ENCODE data around the gene RPL34. TPM values are rescaled to one million over a fixed set of nuclear protein-coding genes. Genes with fewer than 3 reads are reported as not detected.

RPL34 gene
- total and polyA plus RNA-seq, 2 experiments from 2014 or later, result 884 to 1,669 TPM

DNA sequence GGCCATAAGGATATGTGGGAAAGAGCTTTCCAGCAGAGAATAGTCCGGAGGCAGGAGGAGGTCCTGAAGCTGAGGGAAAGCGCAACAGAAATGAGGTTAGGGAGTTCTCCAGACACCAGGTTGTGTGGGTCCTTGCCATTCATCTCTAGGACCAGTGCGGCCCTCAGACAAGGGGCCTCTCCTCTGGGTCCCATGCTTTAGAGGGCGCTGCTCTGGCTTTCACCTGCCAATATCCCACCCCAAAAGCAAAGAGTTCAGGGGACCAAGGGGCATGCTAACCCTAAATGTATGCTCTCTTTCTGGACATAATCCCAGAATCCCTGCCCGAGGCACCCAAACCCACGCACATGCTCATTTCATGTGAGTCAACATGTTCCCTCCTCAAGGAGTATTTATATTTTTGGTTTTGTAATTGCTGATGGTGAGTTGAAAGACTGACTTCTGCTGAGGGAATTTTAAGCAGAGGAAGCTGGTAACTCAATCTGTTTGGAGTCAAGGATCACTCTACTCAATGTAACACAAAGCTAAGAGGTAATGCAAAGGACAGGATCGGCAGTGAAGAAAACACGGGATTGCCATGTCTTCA lies 14.8 kb downstream of the RPL34 start:
- no peaks in the 10 kb centered on the region for H3K27me3 ChIP-seq
- no peaks in the 10 kb centered on the region for H3K9me3 ChIP-seq (ENCODE audit: low read depth)
- H3K9me2 ChIP-seq (replicated peaks; ENCODE audit: insufficient read depth), result no peaks in the 10 kb centered on the region
- TF ChIP-seq, protein P1, sequence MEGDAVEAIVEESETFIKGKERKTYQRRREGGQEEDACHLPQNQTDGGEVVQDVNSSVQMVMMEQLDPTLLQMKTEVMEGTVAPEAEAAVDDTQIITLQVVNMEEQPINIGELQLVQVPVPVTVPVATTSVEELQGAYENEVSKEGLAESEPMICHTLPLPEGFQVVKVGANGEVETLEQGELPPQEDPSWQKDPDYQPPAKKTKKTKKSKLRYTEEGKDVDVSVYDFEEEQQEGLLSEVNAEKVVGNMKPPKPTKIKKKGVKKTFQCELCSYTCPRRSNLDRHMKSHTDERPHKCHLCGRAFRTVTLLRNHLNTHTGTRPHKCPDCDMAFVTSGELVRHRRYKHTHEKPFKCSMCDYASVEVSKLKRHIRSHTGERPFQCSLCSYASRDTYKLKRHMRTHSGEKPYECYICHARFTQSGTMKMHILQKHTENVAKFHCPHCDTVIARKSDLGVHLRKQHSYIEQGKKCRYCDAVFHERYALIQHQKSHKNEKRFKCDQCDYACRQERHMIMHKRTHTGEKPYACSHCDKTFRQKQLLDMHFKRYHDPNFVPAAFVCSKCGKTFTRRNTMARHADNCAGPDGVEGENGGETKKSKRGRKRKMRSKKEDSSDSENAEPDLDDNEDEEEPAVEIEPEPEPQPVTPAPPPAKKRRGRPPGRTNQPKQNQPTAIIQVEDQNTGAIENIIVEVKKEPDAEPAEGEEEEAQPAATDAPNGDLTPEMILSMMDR (IDR thresholded peaks at IDR 0.05; ENCODE audit: poor library complexity), result no peak
- TF ChIP-seq EZH2phosphoT487 (IDR thresholded peaks at IDR 0.05; ENCODE audit: low read depth, severe bottlenecking, unreplicated experiment) (no peak), EZH2 (IDR thresholded peaks at IDR 0.05; ENCODE audit: borderline replicate concordance) (no peak)
- DNase-seq (ENCODE audit: low spot score), result no peak
- H4K20me1 ChIP-seq (ENCODE audit: insufficient read depth, poor library complexity, severe bottlenecking), result no peaks in the 10 kb centered on the region
- no peak overlapping the region for H3K4me3 ChIP-seq
- no peak overlapping the region for H2AFZ ChIP-seq
- H3K36me3 ChIP-seq (replicated peaks; ENCODE audit: insufficient read depth, low read depth), result peaks cover 11% of the 10 kb centered on the region
- H3K27ac ChIP-seq, result no peak overlapping the region
- H3K4me2 ChIP-seq, result no peak overlapping the region
- no peaks in the 10 kb centered on the region for H3K4me1 ChIP-seq (ENCODE audit: insufficient read depth)
- H3K79me2 ChIP-seq, result no peaks in the 10 kb centered on the region
- WGBS (ENCODE audit: low lambda C conversion rate, missing lambda C conversion rate), result 88% methylated on average over 8 of the region's 8 CpGs

GRCh38 chr4:108636246-108636645 lies 15.9 kb downstream of the RPL34 start:
- peaks cover 7% of the 10 kb centered on the region for H3K36me3 ChIP-seq (replicated peaks; ENCODE audit: insufficient read depth, low read depth)
- H3K4me1 ChIP-seq (ENCODE audit: insufficient read depth), result no peaks in the 10 kb centered on the region
- TF ChIP-seq EZH2 (IDR thresholded peaks at IDR 0.05; ENCODE audit: borderline replicate concordance), result no peak
- TF ChIP-seq EZH2phosphoT487 (IDR thresholded peaks at IDR 0.05; ENCODE audit: low read depth, severe bottlenecking, unreplicated experiment), result no peak
- TF ChIP-seq, protein P1 (IDR thresholded peaks at IDR 0.05; ENCODE audit: poor library complexity), result no peak
- no peaks in the 10 kb centered on the region for H3K9me3 ChIP-seq (ENCODE audit: low read depth)
- H2AFZ ChIP-seq, result no peak overlapping the region
- H3K27me3 ChIP-seq, result no peaks in the 10 kb centered on the region
- H3K27ac ChIP-seq, result no peak overlapping the region
- no peak for DNase-seq (ENCODE audit: low spot score)
- H4K20me1 ChIP-seq (ENCODE audit: insufficient read depth, poor library complexity, severe bottlenecking), result no peaks in the 10 kb centered on the region
- H3K4me3 ChIP-seq, result no peak overlapping the region
- no peaks in the 10 kb centered on the region for H3K9me2 ChIP-seq (replicated peaks; ENCODE audit: insufficient read depth)
- H3K4me2 ChIP-seq, result no peak overlapping the region
- H3K79me2 ChIP-seq, result no peaks in the 10 kb centered on the region
- 64% methylated on average over 1 of the region's 1 CpG for WGBS (ENCODE audit: low lambda C conversion rate, missing lambda C conversion rate)

GRCh38 chr4:108637856-108638255 lies 17.5 kb downstream of the RPL34 start:
- no peaks in the 10 kb centered on the region for H3K79me2 ChIP-seq
- H3K4me2 ChIP-seq, result no peak overlapping the region
- no peaks in the 10 kb centered on the region for H3K4me1 ChIP-seq (ENCODE audit: insufficient read depth)
- no peaks in the 10 kb centered on the region for H3K9me3 ChIP-seq (ENCODE audit: low read depth)
- no peak for DNase-seq (ENCODE audit: low spot score)
- H3K4me3 ChIP-seq, result no peak overlapping the region
- no peaks in the 10 kb centered on the region for H4K20me1 ChIP-seq (ENCODE audit: insufficient read depth, poor library complexity, severe bottlenecking)
- H3K27ac ChIP-seq, result no peak overlapping the region
- H2AFZ ChIP-seq, result no peak overlapping the region
- no peaks in the 10 kb centered on the region for H3K36me3 ChIP-seq (replicated peaks; ENCODE audit: insufficient read depth, low read depth)
- no peaks in the 10 kb centered on the region for H3K9me2 ChIP-seq (replicated peaks; ENCODE audit: insufficient read depth)
- TF ChIP-seq, protein P1 (IDR thresholded peaks at IDR 0.05; ENCODE audit: poor library complexity), result no peak
- TF ChIP-seq EZH2phosphoT487 (IDR thresholded peaks at IDR 0.05; ENCODE audit: low read depth, severe bottlenecking, unreplicated experiment), result no peak
- no peak for TF ChIP-seq EZH2 (IDR thresholded peaks at IDR 0.05; ENCODE audit: borderline replicate concordance)
- 69% methylated on average over 2 of the region's 2 CpGs for WGBS (ENCODE audit: low lambda C conversion rate, missing lambda C conversion rate)
- no peaks in the 10 kb centered on the region for H3K27me3 ChIP-seq
